HG03469 (cell line): ENCODE data around the gene HERC3.

Experiments used
- ATAC-seq: cut with Tn5 transposase; IDR thresholded peaks from one replicate; pipeline ENCODE4 v1.9.1; 2021; ENCODE audit warnings: mild to moderate bottlenecking, moderate library complexity, moderate number of reproducible peaks; ENCODE audit not compliant: unreplicated experiment

The HERC3 gene

GRCh38 chr4:88591787-88592599 is at the start of gene HERC3:
HERC3 (plus strand) TSS chr4:88592480; CDS start chr4:88605824, 13,344 bp downstream.
- peak; percentile 92 for ATAC-seq

GRCh38 chr4:88549815-88550214 is 42.5 kb upstream of the HERC3 start:
- no peak for ATAC-seq

GRCh38 chr4:88567591-88567990 is 24.7 kb upstream of the HERC3 start:
- no peak for ATAC-seq

- ATAC-seq, result no peak
Observed at GRCh38 chr4:88570001-88570400, 22.3 kb upstream of the HERC3 start.

- ATAC-seq, result no peak
Observed at GRCh38 chr4:88573276-88573980, 18.9 kb upstream of the HERC3 start.

GRCh38 chr4:88573995-88574394 is 18.3 kb upstream of the HERC3 start:
- ATAC-seq, result no peak

GRCh38 chr4:88575186-88575585 is 17.1 kb upstream of the HERC3 start:
- no peak for ATAC-seq

- no peak for ATAC-seq
Observed at GRCh38 chr4:88582493-88582892, 9.8 kb upstream of the HERC3 start.

- ATAC-seq, result no peak
Observed at GRCh38 chr4:88583631-88584470, 8.4 kb upstream of the HERC3 start.

- ATAC-seq, result no peak
Observed at GRCh38 chr4:88584471-88584900, 7.8 kb upstream of the HERC3 start.

- ATAC-seq, result no peak
Observed at GRCh38 chr4:88585917-88586316, 6.4 kb upstream of the HERC3 start.

- ATAC-seq, result no peak
Observed at GRCh38 chr4:88587306-88587705, 5.0 kb upstream of the HERC3 start.

- peak; percentile 72 for ATAC-seq
Observed at GRCh38 chr4:88592600-88593448, 544 bp downstream of the HERC3 start.

GRCh38 chr4:88597970-88598660 is 5.8 kb downstream of the HERC3 start:
- ATAC-seq, result no peak

- ATAC-seq, result no peak
Observed at GRCh38 chr4:88599298-88599697, 7.0 kb downstream of the HERC3 start.

- no peak for ATAC-seq
Observed at GRCh38 chr4:88599714-88600113, 7.4 kb downstream of the HERC3 start.

- no peak for ATAC-seq
Observed at GRCh38 chr4:88600176-88600838, 8.0 kb downstream of the HERC3 start.

GRCh38 chr4:88604978-88605678 is 12.8 kb downstream of the HERC3 start:
- ATAC-seq, result no peak

- ATAC-seq, result no peak
Observed at GRCh38 chr4:88605736-88606135, 13.5 kb downstream of the HERC3 start.
